Activated T-cell treated with anti-CD3 and anti-CD28 coated beads, Interleukin-2, amount 50 U/mL, for 4 hours (primary cell): Measurements from ENCODE around the gene CAPN9. TPM values are rescaled to one million over a fixed set of nuclear protein-coding genes. Genes with fewer than 3 reads are reported as not detected.

ENCODE experiments used
- ATAC-seq, 2 donors: fragments of 200-7000 bp; cut with Tn5 transposase; one replicate each; pipeline ENCODE4 v1.10.0; 2021
- DNase-seq: peaks from one replicate; pipeline ENCODE4 v3.0.0-alpha.2; 2020
- H3K27me3 Mint-ChIP-seq: one replicate; pipeline ENCODE4 v1.8.0; 2021; ENCODE audit warnings: low read depth, mixed read lengths
- H3K36me3 Mint-ChIP-seq: one replicate; pipeline ENCODE4 v1.8.0; 2022; ENCODE audit warnings: mixed read lengths; ENCODE audit not compliant: insufficient read depth
- H3K4me1 Mint-ChIP-seq: one replicate; pipeline ENCODE4 v1.8.0; 2021; ENCODE audit warnings: low read depth, mixed read lengths
- H3K4me3 Mint-ChIP-seq: one replicate; pipeline ENCODE4 v1.8.0; 2021; ENCODE audit warnings: mild to moderate bottlenecking, moderate library complexity, mixed read lengths
- H3K9me3 Mint-ChIP-seq: one replicate; pipeline ENCODE4 v1.8.0; 2021; ENCODE audit warnings: mixed read lengths
- total RNA-seq, 3 donors: library from RNA; stranded (reverse); gene quantifications; one replicate each; pipeline ENCODE4 v1.2.1, GENCODE V29; 2021

The CAPN9 gene
- total RNA-seq, 3 donors from 2014 or later: not detected

DNA sequence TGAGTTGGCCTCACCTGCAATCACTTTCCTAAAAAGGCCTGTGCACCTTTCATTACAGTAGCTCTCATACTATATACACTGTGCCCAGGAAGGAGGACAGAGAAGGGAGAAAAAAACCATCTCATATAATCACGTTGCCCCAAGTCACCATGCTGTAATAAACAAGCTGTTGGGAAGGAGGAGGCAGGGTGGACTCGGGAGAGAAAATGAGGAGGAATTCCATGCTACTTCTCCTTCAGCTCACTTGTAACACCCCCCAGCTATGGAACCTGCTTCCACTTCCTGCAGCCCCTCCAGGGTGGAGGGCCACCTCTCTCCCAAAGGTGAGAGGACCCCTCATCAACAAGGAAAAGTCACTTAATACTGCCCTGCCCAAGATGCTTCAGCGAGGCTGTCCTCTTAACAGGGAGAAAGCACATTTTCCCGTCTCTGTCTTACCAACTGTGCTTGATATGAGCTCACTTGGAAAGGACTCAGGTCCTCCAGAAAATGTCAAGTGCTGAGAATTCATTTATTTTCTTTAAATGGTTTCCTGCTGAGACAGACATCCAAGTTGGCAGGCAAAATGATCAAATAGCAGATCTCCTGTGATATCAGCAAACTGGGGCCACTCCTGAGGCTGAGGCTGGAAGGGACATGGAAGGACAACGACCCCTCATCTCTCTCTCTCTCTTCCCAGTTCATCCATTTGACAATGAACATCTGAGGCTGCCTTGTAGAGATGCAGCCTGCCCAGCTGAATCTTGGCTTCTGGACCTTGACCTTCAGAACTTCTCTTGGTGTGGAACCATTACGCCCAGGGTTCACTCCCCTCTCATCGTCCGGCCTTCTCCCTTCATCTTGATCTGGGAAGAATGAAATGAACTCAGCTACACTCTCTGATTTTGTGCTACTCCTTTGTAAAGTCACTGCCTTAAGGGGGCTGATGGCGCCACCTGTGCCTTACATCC lies 54.0 kb downstream of the CAPN9 start:
- DNase-seq (no peak), ATAC-seq (no peak)
- Mint-ChIP-seq H3K36me3 (no peaks in the 10 kb centered on the region), H3K4me1 (no peaks in the 10 kb centered on the region), H3K27me3 (peaks cover 11% of the 10 kb centered on the region), H3K9me3 (no peaks in the 10 kb centered on the region), H3K4me3 (no peak overlapping the region)

DNA sequence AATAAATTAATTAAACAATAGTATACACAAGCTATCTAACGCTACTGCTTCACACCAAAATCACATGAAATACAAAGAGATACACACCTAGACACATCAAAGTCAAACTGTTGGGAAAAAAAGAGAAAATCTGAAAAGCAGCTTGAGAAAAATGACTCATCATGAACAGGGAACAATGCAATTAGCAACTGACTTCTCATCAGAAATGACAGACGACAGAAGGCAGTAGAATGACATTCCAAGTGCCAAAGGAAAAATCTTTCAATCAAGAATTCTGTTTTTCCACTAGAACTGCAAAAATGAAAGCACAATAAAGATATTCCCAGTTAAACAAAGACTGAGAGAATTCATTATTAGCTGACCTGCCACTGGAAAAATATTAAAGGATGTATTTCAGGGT lies 57.2 kb downstream of the CAPN9 start:
- DNase-seq (no peak), ATAC-seq (no peak)
- Mint-ChIP-seq H3K36me3 (no peaks in the 10 kb centered on the region), H3K4me1 (no peaks in the 10 kb centered on the region), H3K4me3 (no peak overlapping the region), H3K9me3 (no peaks in the 10 kb centered on the region), H3K27me3 (peaks cover 8% of the 10 kb centered on the region)

DNA sequence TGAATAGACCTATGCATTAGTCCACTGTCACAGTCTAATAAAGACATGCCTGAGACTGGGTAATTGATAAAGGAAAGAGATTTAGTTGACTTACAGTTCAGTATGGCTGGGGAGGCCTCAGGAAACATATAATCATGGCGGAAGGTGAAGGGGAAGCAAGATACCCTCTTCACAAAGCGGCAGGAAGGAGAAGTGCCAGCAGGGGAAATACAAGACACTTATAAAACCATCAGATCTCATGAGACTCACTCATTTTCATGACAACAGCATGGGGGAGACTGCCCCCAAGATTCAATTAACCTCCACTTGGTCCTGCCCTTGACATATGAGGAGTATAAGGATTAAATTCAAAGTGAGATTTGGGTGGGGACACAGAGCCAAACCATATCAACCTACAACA lies 59.4 kb downstream of the CAPN9 start:
- H3K27me3 Mint-ChIP-seq: peaks cover 5% of the 10 kb centered on the region
- ATAC-seq (no peak), DNase-seq (no peak)
- no peaks in the 10 kb centered on the region for H3K4me1 Mint-ChIP-seq
- H3K36me3 Mint-ChIP-seq: no peaks in the 10 kb centered on the region
- no peak overlapping the region for H3K4me3 Mint-ChIP-seq
- peaks cover 3% of the 10 kb centered on the region for H3K9me3 Mint-ChIP-seq

DNA sequence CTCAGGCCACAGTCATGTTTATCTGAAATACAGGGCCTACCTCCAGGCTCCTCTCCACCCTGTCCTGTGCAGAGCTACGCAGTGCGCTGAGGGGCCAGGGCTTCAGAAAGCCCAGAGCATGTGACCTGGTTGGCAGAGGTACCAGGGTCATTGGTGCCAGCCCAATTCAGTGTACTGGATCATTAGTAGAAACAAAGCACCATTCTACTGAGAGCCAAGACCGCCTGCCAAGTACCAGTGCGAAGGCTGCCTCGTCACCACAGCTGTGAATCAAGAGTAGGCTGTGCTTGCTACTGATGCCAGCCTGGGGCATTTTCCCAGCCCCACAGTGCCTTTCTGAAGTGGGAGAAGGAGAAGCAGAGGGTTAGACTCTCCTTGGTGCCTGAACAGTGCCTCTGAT lies 59.8 kb downstream of the CAPN9 start:
- Mint-ChIP-seq H3K4me1 (no peaks in the 10 kb centered on the region), H3K9me3 (peaks cover 5% of the 10 kb centered on the region), H3K4me3 (no peak overlapping the region)

DNA sequence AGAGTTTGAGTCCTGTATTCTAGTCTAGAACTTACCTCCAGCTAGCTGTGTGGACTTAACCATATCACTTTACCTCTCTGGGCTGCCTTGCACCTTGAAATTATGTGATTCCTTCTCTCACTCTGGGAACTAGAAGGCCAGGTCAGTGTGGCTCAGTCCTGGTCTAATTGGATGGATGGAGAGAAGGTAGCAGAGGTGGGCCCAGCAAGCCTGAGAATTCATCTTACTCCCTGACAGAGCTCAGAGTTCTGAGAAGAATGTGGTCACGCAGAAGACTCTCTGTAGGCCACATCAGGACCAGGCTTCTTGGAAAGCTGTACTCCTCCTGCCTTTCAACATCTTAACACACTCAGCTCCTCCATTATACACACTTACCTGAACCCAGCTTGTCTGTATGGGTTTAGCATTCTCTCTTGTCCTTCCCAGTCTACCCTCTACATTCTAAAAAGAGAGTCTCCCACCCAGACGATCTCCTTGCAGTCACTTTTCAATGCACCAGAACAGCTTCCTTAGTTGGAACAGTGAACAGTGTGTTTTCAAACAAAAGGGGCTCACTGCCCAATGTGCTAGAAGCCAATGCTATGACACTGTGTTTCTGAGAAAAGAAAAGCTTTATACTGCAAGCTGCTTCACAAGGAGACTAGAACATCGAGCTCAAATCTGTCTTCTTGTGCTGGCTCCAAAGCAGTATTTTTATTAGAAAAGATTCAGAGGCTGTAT lies 60.5 kb downstream of the CAPN9 start:
- DNase-seq: no peak
- no peak overlapping the region for H3K4me3 Mint-ChIP-seq
- ATAC-seq: no peak
- peaks cover 2% of the 10 kb centered on the region for H3K27me3 Mint-ChIP-seq
- peaks cover 11% of the 10 kb centered on the region for H3K9me3 Mint-ChIP-seq
- H3K4me1 Mint-ChIP-seq: no peaks in the 10 kb centered on the region
- H3K36me3 Mint-ChIP-seq: no peaks in the 10 kb centered on the region

More for the DNA sequence above, 59.8 kb downstream of the CAPN9 start:
- Mint-ChIP-seq H3K27me3 (peaks cover 3% of the 10 kb centered on the region), H3K36me3 (no peaks in the 10 kb centered on the region)
- ATAC-seq: no peak
- DNase-seq: no peak

GRCh38 chr1:230808281-230808872 lies 61.2 kb downstream of the CAPN9 start:
- no peak for DNase-seq
- H3K36me3 Mint-ChIP-seq: no peaks in the 10 kb centered on the region
- peaks cover 1% of the 10 kb centered on the region for H3K27me3 Mint-ChIP-seq
- no peaks in the 10 kb centered on the region for H3K4me1 Mint-ChIP-seq
- H3K9me3 Mint-ChIP-seq: peaks cover 18% of the 10 kb centered on the region
- ATAC-seq: no peak
- no peak overlapping the region for H3K4me3 Mint-ChIP-seq

DNA sequence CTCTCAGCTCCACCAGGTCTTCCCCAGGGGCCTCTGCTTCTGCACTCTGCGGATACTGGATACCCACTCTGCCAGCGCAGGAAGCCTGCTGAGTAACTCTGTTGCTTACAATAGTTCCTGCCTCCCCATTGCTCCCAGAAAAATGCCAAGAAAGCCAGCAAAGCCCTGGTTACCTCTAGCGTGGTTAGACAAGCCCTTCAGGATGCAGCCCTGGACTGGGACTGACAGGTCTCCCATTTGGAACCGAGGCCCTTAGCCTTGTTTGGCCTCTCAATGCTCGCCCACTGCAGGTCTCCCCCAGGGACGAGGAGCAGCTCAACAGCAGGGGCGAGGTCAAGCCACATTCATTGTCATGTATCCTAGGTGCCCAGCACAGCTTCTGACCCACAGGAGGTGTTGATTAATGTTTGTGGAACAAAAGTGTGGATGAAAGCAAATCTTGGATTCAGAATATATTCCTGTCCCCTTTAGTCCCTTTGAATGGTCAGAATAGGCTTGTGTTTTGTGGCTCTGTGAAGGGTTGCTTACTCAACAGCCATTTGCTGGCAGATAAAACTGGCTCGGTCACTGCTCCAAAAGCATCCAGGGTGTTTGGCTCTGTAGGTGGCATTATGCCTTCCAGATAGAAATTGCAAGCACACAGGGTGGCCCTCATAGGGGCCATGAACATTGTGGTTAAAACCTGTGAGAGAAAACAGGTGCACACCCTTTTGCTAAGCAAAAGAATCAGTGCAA lies 62.2 kb downstream of the CAPN9 start:
- Mint-ChIP-seq H3K4me3 (no peak overlapping the region), H3K4me1 (no peaks in the 10 kb centered on the region), H3K27me3 (peaks cover 2% of the 10 kb centered on the region), H3K9me3 (peaks cover 25% of the 10 kb centered on the region), H3K36me3 (peaks cover 4% of the 10 kb centered on the region)
- ATAC-seq (no peak), DNase-seq (no peak)

GRCh38 chr1:230812568-230812967 lies 65.4 kb downstream of the CAPN9 start:
- ATAC-seq: no peak
- Mint-ChIP-seq H3K4me1 (no peaks in the 10 kb centered on the region), H3K9me3 (peaks cover 25% of the 10 kb centered on the region), H3K36me3 (peaks cover 4% of the 10 kb centered on the region), H3K27me3 (peaks cover 4% of the 10 kb centered on the region), H3K4me3 (no peak overlapping the region)
- DNase-seq: no peak

DNA sequence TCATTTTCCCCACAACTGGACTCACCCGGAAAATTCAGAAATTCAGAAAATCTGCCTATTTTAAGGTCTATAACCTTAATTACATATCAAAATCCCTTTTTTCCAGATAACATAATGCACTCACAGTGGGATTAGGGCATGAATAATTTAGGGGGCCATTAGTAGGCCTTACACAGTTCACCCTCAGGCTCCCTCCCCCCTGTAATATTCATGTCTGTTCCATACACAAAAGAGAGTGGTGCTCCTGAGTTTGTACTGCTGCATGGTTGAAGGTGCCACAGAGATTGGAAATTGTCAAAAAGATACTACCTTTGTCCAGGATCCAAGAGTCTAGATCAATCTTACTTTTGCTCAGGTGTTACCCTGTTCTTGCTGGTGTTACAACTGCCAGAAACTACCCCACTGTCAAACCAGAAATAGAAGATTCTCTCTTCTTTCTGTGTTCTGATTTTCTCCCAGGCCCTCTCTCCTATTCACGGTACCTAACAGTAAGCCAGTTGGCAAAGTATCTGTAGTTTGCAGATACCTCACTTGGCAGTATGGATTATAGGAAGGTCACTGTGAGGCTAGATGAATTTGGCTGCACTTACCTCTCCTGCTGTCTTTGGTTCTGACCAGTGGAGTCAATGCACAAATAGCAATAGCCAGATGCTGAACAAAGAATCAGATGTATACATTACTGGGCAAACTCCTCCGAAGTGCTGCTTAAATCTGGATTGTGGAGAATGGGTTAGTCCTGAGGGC lies 67.9 kb downstream of the CAPN9 start:
- Mint-ChIP-seq H3K36me3 (peaks cover 4% of the 10 kb centered on the region), H3K4me1 (no peaks in the 10 kb centered on the region), H3K9me3 (peaks cover 25% of the 10 kb centered on the region), H3K27me3 (peaks cover 11% of the 10 kb centered on the region), H3K4me3 (no peak overlapping the region)
- ATAC-seq (no peak), DNase-seq (no peak)

- H3K27me3 Mint-ChIP-seq: peaks cover 11% of the 10 kb centered on the region
- no peaks in the 10 kb centered on the region for H3K4me1 Mint-ChIP-seq
- no peak overlapping the region for H3K4me3 Mint-ChIP-seq
- peaks cover 4% of the 10 kb centered on the region for H3K36me3 Mint-ChIP-seq
- ATAC-seq (no peak), DNase-seq (no peak)
- H3K9me3 Mint-ChIP-seq: peaks cover 25% of the 10 kb centered on the region
Observed at GRCh38 chr1:230816018-230816417, 68.8 kb downstream of the CAPN9 start.

GRCh38 chr1:230818367-230818766 lies 71.2 kb downstream of the CAPN9 start:
- no peaks in the 10 kb centered on the region for H3K4me1 Mint-ChIP-seq
- DNase-seq (no peak), ATAC-seq (no peak)
- peaks cover 4% of the 10 kb centered on the region for H3K36me3 Mint-ChIP-seq
- peaks cover 14% of the 10 kb centered on the region for H3K27me3 Mint-ChIP-seq
- H3K4me3 Mint-ChIP-seq: no peak overlapping the region
- peaks cover 7% of the 10 kb centered on the region for H3K9me3 Mint-ChIP-seq

GRCh38 chr1:230818901-230819300 lies 71.7 kb downstream of the CAPN9 start:
- H3K27me3 Mint-ChIP-seq: peaks cover 13% of the 10 kb centered on the region
- no peaks in the 10 kb centered on the region for H3K4me1 Mint-ChIP-seq
- ATAC-seq (no peak), DNase-seq (no peak)
- H3K9me3 Mint-ChIP-seq: peaks cover 2% of the 10 kb centered on the region
- no peak overlapping the region for H3K4me3 Mint-ChIP-seq
- H3K36me3 Mint-ChIP-seq: peaks cover 1% of the 10 kb centered on the region

- Mint-ChIP-seq H3K4me1 (no peaks in the 10 kb centered on the region), H3K4me3 (no peak overlapping the region), H3K9me3 (no peaks in the 10 kb centered on the region), H3K36me3 (no peaks in the 10 kb centered on the region), H3K27me3 (peaks cover 13% of the 10 kb centered on the region)
- DNase-seq (no peak), ATAC-seq (no peak)
Observed at GRCh38 chr1:230819976-230820375, 72.8 kb downstream of the CAPN9 start.
